GM15510 (cell line): ENCODE data around the gene NTS.

Source experiments
- POLR2A ChIP-seq: IDR thresholded peaks from 3 replicates; pipeline ENCODE4 v1.6.1; 2011; ENCODE audit warnings: borderline replicate concordance; ENCODE audit not compliant: insufficient read length; ENCODE audit errors: extremely low read depth

The NTS gene

DNA sequence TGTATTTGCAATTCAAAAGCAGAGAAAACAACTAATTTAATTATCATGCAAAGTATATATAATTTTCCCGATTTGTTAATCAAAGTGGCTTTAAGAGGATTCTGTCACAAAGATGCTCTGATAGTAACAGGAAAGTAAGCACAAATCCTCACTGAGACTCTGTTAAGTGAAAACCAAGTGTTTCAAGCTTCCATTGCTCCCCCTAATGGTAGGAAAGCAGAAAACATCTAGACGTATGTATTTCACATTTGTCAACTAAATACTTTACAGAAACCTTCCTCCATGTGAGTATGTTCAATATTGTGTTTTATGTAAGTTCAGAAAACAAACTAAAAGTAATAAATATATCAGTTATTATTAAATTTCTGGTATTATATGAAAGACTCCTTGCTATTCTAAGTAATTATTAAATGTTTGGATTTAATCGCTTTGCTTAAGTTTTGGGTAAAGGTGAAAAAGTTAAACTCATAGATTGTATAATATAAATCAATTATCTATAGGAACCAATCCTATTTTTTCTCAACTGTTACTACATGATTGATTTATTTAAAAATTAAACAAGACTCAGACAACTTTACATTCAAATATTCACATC, 1.5 kb upstream of the NTS start:
- no peak for TF ChIP-seq POLR2A

DNA sequence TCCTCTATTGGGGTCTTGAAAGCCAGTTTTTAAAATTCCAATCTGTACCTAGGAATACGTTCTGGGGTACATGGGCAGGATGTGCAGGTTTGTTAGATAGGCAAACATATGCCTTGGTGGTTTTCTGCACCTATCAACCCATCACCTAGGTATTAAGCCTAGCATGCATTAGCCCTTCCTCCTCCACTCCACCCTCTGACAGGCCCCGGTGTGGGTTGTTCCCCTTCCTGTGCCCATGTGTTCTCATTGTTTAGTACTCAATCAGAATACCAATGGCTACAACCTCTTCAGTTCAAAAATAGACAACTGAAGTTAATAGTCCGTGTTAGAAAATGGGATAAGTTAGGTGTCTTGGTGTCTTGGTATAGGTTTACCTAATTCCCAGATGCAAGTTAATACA, 3.4 kb downstream of the NTS start:
- no peak for TF ChIP-seq POLR2A

DNA sequence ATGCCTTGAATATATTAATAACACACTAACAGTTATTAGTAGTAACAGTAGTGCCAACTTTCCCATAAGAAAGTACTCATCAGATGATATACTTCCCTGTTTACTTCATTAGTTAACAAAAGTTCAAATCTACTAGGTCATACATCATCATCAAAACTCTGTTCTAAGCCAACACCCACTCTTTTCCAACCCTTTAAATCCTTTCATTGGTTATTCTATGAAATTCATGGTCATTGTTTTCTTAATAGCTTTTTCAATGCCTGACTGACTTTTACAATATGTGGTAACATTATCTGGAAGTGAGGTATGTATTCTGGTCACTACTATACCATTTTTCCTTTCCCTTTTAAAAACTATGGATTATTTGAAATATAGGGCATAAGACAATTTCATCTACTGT, 9.7 kb downstream of the NTS start:
- no peak for TF ChIP-seq POLR2A

DNA sequence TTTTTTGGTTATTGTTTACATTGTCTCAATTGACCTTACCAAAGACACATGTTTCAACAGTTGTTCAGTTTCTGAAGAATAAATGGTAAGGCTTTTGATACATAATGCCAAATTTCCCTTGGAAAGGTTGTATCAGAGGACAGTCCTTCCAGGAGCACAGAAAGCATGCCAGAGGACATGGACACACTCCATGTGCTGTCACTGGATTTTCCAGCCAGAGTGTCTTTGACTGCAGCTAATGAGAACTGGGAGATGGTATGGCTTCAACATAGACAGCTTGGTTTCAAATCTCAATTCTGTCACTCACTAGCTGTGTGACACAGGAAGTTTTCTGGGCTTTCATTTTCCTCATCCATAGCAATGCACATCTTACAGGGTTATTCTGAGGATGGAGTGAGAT, 20.6 kb downstream of the NTS start:
- no peak for TF ChIP-seq POLR2A

DNA sequence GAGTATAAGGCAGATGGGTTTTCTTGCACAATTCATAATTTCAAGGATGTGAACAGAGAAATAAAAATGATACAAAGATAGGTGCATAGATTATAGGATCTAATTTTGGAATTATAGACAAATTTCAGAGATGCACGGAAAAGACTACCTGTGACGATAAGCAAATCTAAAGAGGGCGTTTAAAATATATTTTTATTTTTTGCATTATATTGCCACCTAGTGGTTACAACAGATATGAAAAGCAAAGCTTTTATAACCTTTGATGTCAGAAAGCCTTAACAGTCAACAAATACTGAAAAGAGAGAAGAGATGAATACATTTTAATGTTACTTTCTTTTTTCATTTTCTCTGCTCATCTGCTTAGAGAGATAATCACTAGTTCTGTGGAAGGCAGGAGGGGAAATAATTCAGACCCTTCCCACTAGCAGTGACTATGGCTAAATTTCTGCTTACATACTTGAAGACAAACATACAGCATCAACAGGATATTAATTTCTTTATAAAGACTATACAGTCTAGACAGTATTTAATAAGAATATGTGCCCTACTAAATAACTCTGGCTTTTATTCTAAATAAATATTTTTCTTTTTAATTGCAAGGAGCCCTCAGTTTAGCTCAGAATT, 46.3 kb downstream of the NTS start:
- no peak for TF ChIP-seq POLR2A

DNA sequence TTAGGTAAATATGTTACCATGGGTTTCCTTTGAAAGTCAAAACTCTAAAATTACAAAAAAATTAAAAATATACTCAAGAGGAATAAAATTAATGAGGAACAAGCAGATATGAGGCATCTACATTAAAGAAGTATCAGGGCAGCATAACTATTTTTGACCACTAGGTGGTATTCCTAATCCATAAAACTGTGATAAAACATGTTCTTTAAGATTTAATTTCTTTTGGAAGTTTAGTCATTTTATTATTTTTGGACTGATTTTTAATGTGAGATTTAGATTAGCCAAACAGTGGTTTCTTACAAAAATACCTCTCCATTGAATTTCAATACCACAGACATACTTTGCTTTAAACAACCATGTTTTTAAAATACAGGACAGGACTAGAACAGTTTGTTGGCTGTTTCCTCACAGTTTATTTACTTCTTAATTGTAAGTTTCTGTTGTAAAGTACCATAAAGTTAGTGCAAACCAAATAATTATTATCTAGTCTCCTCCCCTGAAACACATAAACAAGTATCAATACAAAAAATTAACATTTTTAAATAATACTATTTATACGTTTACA, 49.8 kb downstream of the NTS start:
- TF ChIP-seq POLR2A: no peak

DNA sequence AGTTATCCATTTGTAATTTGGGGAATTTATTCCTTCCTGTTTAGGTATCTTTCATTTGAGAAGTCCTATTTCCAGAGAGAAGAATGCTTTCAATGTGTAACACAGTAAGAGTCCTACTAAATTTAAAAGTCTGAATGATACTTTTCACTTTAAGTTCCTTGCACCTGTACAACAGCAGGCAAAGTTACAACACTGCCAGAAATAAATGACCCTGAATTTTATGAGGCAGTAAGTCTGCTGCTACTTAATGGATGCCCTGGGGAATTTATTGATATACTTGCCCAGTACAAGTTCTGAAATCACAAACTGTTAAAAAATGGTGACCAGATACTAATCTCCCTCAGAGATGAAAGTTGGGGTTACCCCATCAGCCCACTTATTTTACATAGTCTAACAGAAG, 53.1 kb downstream of the NTS start:
- no peak for TF ChIP-seq POLR2A
